HepG2 (cell line): ENCODE data around the gene NAP1L1. TPM values are rescaled to one million over a fixed set of nuclear protein-coding genes. Genes with fewer than 3 reads are reported as not detected.
A peak's percentile ranks its signal among the peaks of the same experiment; 100 is the strongest.

Experiments used
- DRAP1 ChIP-seq: IDR thresholded peaks from 2 replicates; pipeline ENCODE4 v1.6.1; 2016; ENCODE audit warnings: missing genetic modification reagents, missing compliant biosample characterization
- ETS1 ChIP-seq: sonication (generic); formaldehyde crosslinking; IDR thresholded peaks from 2 replicates; pipeline ENCODE4 v1.4.0; 2020; ENCODE audit warnings: missing genetic modification reagents
- KIAA2018 ChIP-seq: sonication (generic); formaldehyde crosslinking; IDR thresholded peaks from 2 replicates; pipeline ENCODE4 v1.5.0; 2020; ENCODE audit warnings: mild to moderate bottlenecking, missing genetic modification reagents, borderline replicate concordance
- POLR2G ChIP-seq: fragments of 200-400 bp; formaldehyde crosslinking; IDR thresholded peaks from 2 replicates; pipeline ENCODE4 v1.6.1; 2018; ENCODE audit warnings: mild to moderate bottlenecking, low read depth, low read length, moderate library complexity
- RFX5 ChIP-seq: IDR thresholded peaks from 2 replicates; pipeline ENCODE4 v1.6.1; 2011; ENCODE audit warnings: low read depth, low read length, improper control_type of control experiment
- ZFP90 ChIP-seq: sonication (generic); formaldehyde crosslinking; IDR thresholded peaks from 2 replicates; pipeline ENCODE4 v1.8.0; 2022; ENCODE audit warnings: missing genetic modification reagents, mild to moderate bottlenecking, inconsistent platforms, borderline replicate concordance
- ZNF777 ChIP-seq: sonication (generic); formaldehyde crosslinking; IDR thresholded peaks from 2 replicates; pipeline ENCODE4 v1.4.0; 2020; ENCODE audit warnings: missing genetic modification reagents
- ZUFSP ChIP-seq: sonication (generic); formaldehyde crosslinking; IDR thresholded peaks from 2 replicates; pipeline ENCODE4 v1.9.0; 2021; ENCODE audit warnings: missing genetic modification reagents, mild to moderate bottlenecking, borderline replicate concordance
- polyA plus RNA-seq, 8 experiments: library from polyadenylated mRNA; depleted of rRNA in 3 of 8; stranded (reverse) in 7 of 8; unstranded in 1 of 8; fragments of >200 nt; fragmentation: Illumina TruSeq in 4 of 8; extraction: Trizol in 4 of 8; gene quantifications; 2 replicates each; pipeline versions ENCODE4 v1.2.1 to v1.2.3, GENCODE V29; 2011 to 2016; ENCODE audit warnings: low read depth in 4 of 8, missing spikeins in 1 of 8, mixed read lengths in 1 of 8; ENCODE audit not compliant: insufficient read depth in 1 of 8
- total RNA-seq, 5 experiments: library from RNA; depleted of rRNA; stranded (reverse); fragments of >200 nt; fragmentation: Illumina TruSeq; extraction: Trizol; gene quantifications; 2 replicates each; pipeline ENCODE4 v1.2.3, GENCODE V29; 2016; ENCODE audit warnings: low read depth in 1 of 5
- TF ChIP-seq, protein P1 (sequence below): sonication (generic); formaldehyde crosslinking; IDR thresholded peaks from 2 replicates; pipeline ENCODE4 v1.4.0; 2020; ENCODE audit warnings: missing genetic modification reagents, borderline replicate concordance
- TF ChIP-seq, protein P2 (sequence below): sonication (generic); formaldehyde crosslinking; IDR thresholded peaks from 2 replicates; pipeline ENCODE4 v1.4.0; 2020; ENCODE audit warnings: missing genetic modification reagents, borderline replicate concordance

The NAP1L1 gene
- total and polyA plus RNA-seq, 2 of the 13 experiments (the other 11 are each of a cell fraction or from before 2014, with no cell fraction given), result 207 to 309 TPM

GRCh38 chr12:76028571-76029277, 55.8 kb downstream of the NAP1L1 start (continued):
- no peak for TF ChIP-seq ZUFSP (CRISPR knock-in tag)
- TF ChIP-seq KIAA2018, result no peak
- no peak for TF ChIP-seq ZFP90 (CRISPR knock-in tag)
- TF ChIP-seq ETS1 (CRISPR knock-in tag), result no peak
- TF ChIP-seq POLR2G, result peak; percentile 64; the same call in 1 of the 2 replicates
- 0 out of 2 replicates have a peak, but pooled peaks have one; percentile 43 for TF ChIP-seq DRAP1
- no peak for TF ChIP-seq RFX5
- TF ChIP-seq, protein P1, sequence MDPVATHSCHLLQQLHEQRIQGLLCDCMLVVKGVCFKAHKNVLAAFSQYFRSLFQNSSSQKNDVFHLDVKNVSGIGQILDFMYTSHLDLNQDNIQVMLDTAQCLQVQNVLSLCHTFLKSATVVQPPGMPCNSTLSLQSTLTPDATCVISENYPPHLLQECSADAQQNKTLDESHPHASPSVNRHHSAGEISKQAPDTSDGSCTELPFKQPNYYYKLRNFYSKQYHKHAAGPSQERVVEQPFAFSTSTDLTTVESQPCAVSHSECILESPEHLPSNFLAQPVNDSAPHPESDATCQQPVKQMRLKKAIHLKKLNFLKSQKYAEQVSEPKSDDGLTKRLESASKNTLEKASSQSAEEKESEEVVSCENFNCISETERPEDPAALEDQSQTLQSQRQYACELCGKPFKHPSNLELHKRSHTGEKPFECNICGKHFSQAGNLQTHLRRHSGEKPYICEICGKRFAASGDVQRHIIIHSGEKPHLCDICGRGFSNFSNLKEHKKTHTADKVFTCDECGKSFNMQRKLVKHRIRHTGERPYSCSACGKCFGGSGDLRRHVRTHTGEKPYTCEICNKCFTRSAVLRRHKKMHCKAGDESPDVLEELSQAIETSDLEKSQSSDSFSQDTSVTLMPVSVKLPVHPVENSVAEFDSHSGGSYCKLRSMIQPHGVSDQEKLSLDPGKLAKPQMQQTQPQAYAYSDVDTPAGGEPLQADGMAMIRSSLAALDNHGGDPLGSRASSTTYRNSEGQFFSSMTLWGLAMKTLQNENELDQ (CRISPR knock-in tag), result no peak
- TF ChIP-seq ZNF777 (CRISPR knock-in tag), result no peak
- TF ChIP-seq, protein P2, sequence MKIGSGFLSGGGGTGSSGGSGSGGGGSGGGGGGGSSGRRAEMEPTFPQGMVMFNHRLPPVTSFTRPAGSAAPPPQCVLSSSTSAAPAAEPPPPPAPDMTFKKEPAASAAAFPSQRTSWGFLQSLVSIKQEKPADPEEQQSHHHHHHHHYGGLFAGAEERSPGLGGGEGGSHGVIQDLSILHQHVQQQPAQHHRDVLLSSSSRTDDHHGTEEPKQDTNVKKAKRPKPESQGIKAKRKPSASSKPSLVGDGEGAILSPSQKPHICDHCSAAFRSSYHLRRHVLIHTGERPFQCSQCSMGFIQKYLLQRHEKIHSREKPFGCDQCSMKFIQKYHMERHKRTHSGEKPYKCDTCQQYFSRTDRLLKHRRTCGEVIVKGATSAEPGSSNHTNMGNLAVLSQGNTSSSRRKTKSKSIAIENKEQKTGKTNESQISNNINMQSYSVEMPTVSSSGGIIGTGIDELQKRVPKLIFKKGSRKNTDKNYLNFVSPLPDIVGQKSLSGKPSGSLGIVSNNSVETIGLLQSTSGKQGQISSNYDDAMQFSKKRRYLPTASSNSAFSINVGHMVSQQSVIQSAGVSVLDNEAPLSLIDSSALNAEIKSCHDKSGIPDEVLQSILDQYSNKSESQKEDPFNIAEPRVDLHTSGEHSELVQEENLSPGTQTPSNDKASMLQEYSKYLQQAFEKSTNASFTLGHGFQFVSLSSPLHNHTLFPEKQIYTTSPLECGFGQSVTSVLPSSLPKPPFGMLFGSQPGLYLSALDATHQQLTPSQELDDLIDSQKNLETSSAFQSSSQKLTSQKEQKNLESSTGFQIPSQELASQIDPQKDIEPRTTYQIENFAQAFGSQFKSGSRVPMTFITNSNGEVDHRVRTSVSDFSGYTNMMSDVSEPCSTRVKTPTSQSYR (CRISPR knock-in tag), result no peak
